Measurements from ENCODE around the gene GPC3. TPM values are rescaled to one million over a fixed set of nuclear protein-coding genes. Genes with fewer than 3 reads are reported as not detected.

Gene GPC3
- total and polyA plus RNA-seq, 2 experiments from 2014 or later: 36.8 to 60.1 TPM

DNA sequence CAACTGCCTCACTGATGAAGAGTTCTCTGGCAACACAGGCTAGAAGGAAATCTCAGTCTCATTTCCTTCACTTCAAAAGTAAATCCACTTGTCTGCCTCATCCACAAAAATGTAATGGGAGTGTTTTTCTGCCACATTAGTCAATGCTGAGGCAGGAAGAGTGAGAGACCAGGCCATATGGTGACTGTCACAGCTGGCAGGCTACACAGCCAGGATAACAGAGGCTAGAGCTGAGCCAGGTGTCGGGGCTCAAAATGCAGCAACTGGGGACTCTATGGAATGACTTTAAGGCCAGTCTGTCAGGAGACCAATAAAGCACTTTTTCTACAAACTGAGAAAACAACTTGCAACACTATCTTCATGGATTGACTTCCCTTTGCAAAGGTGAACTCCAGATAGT, 204.2 kb downstream of the GPC3 start:
- Histone ChIP-seq H3K4me3 (no peak overlapping the region), H3K27ac (ENCODE audit: low read depth) (no peak overlapping the region), H3K36me3 (ENCODE audit: insufficient read depth) (no peaks in the 10 kb centered on the region), H2AFZ (no peak overlapping the region), H3K9me2 (ENCODE audit: insufficient read depth) (no peaks in the 10 kb centered on the region), H4K20me1 (replicated peaks; ENCODE audit: insufficient read depth) (no peaks in the 10 kb centered on the region), H3K79me2 (replicated peaks; ENCODE audit: insufficient read depth) (no peaks in the 10 kb centered on the region), H3K4me1 (ENCODE audit: insufficient read depth) (peaks cover 29% of the 10 kb centered on the region), H3F3A (replicated peaks; ENCODE audit: low read depth) (no peaks in the 10 kb centered on the region), H3K4me2 (no peak overlapping the region), H3K27me3 (ENCODE audit: insufficient read depth) (no peaks in the 10 kb centered on the region)
- Mint-ChIP-seq H3K4me1 (peaks cover 41% of the 10 kb centered on the region), H3K4me3 (no peak overlapping the region), H3K27ac (no peak overlapping the region), H3K36me3 (ENCODE audit: low read depth) (no peaks in the 10 kb centered on the region), H3K9me3 (no peaks in the 10 kb centered on the region), H3K27me3 (ENCODE audit: insufficient read depth, low read depth, poor library complexity) (peaks cover 2% of the 10 kb centered on the region)
- DNase-seq (ENCODE audit: low spot score) (no peak), ATAC-seq (no peak)
- TF ChIP-seq, protein P1, sequence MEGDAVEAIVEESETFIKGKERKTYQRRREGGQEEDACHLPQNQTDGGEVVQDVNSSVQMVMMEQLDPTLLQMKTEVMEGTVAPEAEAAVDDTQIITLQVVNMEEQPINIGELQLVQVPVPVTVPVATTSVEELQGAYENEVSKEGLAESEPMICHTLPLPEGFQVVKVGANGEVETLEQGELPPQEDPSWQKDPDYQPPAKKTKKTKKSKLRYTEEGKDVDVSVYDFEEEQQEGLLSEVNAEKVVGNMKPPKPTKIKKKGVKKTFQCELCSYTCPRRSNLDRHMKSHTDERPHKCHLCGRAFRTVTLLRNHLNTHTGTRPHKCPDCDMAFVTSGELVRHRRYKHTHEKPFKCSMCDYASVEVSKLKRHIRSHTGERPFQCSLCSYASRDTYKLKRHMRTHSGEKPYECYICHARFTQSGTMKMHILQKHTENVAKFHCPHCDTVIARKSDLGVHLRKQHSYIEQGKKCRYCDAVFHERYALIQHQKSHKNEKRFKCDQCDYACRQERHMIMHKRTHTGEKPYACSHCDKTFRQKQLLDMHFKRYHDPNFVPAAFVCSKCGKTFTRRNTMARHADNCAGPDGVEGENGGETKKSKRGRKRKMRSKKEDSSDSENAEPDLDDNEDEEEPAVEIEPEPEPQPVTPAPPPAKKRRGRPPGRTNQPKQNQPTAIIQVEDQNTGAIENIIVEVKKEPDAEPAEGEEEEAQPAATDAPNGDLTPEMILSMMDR (conservative IDR thresholded peaks at IDR 0.05; ENCODE audit: low read depth in 2 of 2): no peak
- TF ChIP-seq ETS1 (IDR thresholded peaks at IDR 0.05): no peak
- TF ChIP-seq ZNF462 (CRISPR knock-in tag; IDR thresholded peaks at IDR 0.05): no peak
- no peak for TF ChIP-seq JUNB (IDR thresholded peaks at IDR 0.05; ENCODE audit: unreplicated experiment)
- no peak for TF ChIP-seq POLR2AphosphoS5 (IDR thresholded peaks at IDR 0.05; ENCODE audit: low read depth)
- no peak for TF ChIP-seq CREB1 (CRISPR knock-in tag; IDR thresholded peaks at IDR 0.05; ENCODE audit: low read depth)
- no peak for TF ChIP-seq EZH2phosphoT487 (IDR thresholded peaks at IDR 0.05; ENCODE audit: unreplicated experiment)
- TF ChIP-seq ZNF331 (CRISPR knock-in tag; IDR thresholded peaks at IDR 0.05; ENCODE audit: low read depth): no peak
- TF ChIP-seq STAT1 (IDR thresholded peaks at IDR 0.05; ENCODE audit: unreplicated experiment): no peak
- no peak for TF ChIP-seq NANOG (IDR thresholded peaks at IDR 0.05; ENCODE audit: borderline replicate concordance)
- no peak for TF ChIP-seq EZH2 (IDR thresholded peaks at IDR 0.05; ENCODE audit: low read depth, unreplicated experiment)
- TF ChIP-seq, protein P2, sequence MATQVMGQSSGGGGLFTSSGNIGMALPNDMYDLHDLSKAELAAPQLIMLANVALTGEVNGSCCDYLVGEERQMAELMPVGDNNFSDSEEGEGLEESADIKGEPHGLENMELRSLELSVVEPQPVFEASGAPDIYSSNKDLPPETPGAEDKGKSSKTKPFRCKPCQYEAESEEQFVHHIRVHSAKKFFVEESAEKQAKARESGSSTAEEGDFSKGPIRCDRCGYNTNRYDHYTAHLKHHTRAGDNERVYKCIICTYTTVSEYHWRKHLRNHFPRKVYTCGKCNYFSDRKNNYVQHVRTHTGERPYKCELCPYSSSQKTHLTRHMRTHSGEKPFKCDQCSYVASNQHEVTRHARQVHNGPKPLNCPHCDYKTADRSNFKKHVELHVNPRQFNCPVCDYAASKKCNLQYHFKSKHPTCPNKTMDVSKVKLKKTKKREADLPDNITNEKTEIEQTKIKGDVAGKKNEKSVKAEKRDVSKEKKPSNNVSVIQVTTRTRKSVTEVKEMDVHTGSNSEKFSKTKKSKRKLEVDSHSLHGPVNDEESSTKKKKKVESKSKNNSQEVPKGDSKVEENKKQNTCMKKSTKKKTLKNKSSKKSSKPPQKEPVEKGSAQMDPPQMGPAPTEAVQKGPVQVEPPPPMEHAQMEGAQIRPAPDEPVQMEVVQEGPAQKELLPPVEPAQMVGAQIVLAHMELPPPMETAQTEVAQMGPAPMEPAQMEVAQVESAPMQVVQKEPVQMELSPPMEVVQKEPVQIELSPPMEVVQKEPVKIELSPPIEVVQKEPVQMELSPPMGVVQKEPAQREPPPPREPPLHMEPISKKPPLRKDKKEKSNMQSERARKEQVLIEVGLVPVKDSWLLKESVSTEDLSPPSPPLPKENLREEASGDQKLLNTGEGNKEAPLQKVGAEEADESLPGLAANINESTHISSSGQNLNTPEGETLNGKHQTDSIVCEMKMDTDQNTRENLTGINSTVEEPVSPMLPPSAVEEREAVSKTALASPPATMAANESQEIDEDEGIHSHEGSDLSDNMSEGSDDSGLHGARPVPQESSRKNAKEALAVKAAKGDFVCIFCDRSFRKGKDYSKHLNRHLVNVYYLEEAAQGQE (IDR thresholded peaks at IDR 0.05; ENCODE audit: unreplicated experiment): no peak

Measured in GM23338 (cell line).